SK-N-MC (cell line): ENCODE data around the gene LMAN1.

Experiments
- EZH2 ChIP-seq: fragments of 200-600 bp; sonication (generic); IDR thresholded peaks from one replicate; pipeline ENCODE4 v1.6.1; 2017; ENCODE audit warnings: antibody characterized with exemption
- FOXP2 ChIP-seq: optimal IDR thresholded peaks from 2 replicates; pipeline ENCODE3; 2011; ENCODE audit warnings: mild to moderate bottlenecking, moderate library complexity; ENCODE audit not compliant: insufficient read depth; ENCODE audit errors: extremely low read length, control extremely low read depth
- POLR2AphosphoS5 ChIP-seq: IDR thresholded peaks from 2 replicates; pipeline ENCODE4 v1.6.1; 2012; ENCODE audit warnings: mild to moderate bottlenecking, low read depth, low read length, borderline replicate concordance

DNA sequence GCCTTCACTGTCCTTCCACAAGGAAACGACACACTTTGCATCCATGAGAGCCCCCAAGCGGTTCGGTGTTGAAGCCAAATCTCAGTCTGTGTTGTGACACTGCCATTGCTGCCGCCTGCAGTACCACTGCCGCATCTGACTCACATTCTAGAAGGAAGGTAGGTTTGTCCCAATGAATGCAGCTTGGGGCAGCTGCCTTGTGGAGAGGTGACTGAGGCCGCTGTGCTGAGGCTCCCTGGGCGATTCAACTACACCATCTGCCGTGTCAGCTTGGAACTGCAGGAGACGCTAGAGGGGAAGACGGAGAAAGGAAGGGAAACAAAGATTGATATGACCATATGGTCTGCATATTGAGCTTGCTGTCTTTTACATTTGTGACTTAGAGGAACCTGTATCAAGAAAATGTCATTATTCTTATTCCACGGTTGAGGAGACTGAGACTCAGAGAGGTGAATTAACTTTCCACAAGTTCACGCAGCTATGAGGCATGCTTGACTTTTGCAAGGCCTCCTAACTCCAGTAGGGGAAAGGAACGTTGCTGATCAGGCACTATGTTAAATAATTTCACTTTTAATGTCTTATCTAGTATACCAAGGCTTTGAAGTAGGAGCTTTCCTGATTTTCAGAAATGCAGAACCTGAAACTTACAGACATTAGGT is 43.5 kb upstream of the LMAN1 start:
- TF ChIP-seq EZH2 (no peak), POLR2AphosphoS5 (no peak), FOXP2 (peak; percentile 48)
